Stimulated activated CD4-positive, alpha-beta T cell treated with anti-CD3 and anti-CD28 coated beads, Interleukin-4, amount 100 ng/mL, for 48 hours (primary cell): ENCODE measurements around the gene ARID5B.

Experiments
- DNase-seq, 2 donors: peaks; one replicate each; pipeline ENCODE4 v3.0.0-alpha.2; 2020; ENCODE audit warnings: low read depth in 2 of 2

ARID5B gene

GRCh38 chr10:62098278-62099121, 197.0 kb downstream of the ARID5B start:
- no peak for DNase-seq

- DNase-seq, result no peak
Observed at GRCh38 chr10:62099299-62099698, 197.8 kb downstream of the ARID5B start.

GRCh38 chr10:62103857-62104256, 202.4 kb downstream of the ARID5B start:
- DNase-seq, result no peak

GRCh38 chr10:62106929-62107519, 205.5 kb downstream of the ARID5B start:
- no peak for DNase-seq

GRCh38 chr10:62108759-62109586, 207.5 kb downstream of the ARID5B start:
- DNase-seq, result no peak

GRCh38 chr10:62109587-62110293, 208.2 kb downstream of the ARID5B start:
- DNase-seq, result no peak

- no peak for DNase-seq
Observed at GRCh38 chr10:62112300-62112699, 210.8 kb downstream of the ARID5B start.

- DNase-seq, result no peak
Observed at GRCh38 chr10:62112963-62113362, 211.5 kb downstream of the ARID5B start.

- DNase-seq, result no peak
Observed at GRCh38 chr10:62113680-62114079, 212.2 kb downstream of the ARID5B start.

- DNase-seq, result no peak
Observed at GRCh38 chr10:62115321-62115720, 213.8 kb downstream of the ARID5B start.

- DNase-seq, result no peak
Observed at GRCh38 chr10:62115842-62116241, 214.3 kb downstream of the ARID5B start.

GRCh38 chr10:62116896-62117295, 215.4 kb downstream of the ARID5B start:
- DNase-seq, result no peak

- no peak for DNase-seq
Observed at GRCh38 chr10:62121187-62121530, 219.7 kb downstream of the ARID5B start.

- no peak for DNase-seq
Observed at GRCh38 chr10:62127975-62128374, 226.5 kb downstream of the ARID5B start.

GRCh38 chr10:62130948-62131347, 229.4 kb downstream of the ARID5B start:
- no peak for DNase-seq

GRCh38 chr10:62131724-62132123, 230.2 kb downstream of the ARID5B start:
- DNase-seq, result no peak

- DNase-seq, result no peak
Observed at GRCh38 chr10:62133618-62134017, 232.1 kb downstream of the ARID5B start.

- DNase-seq, result no peak
Observed at GRCh38 chr10:62136931-62137330, 235.4 kb downstream of the ARID5B start.
